GM12878 (cell line): ENCODE results near the gene SDR9C7. TPM values are rescaled to one million over a fixed set of nuclear protein-coding genes. Genes with fewer than 3 reads are reported as not detected.

ENCODE experiments used
- ATAC-seq: fragments of 200-7000 bp; cut with Tn5 transposase; 3 replicates; pipeline ENCODE4 v1.9.1; 2020; ENCODE audit warnings: mild to moderate bottlenecking, moderate library complexity
- BruUV-seq: library from RNA; stranded (reverse); fragments of 400-500 nt; replicated peaks from 2 replicates; lab custom pipeline; 2021; lab: Mats Ljungman, UMichigan
- CTCF ChIA-PET: fragments of 300-600 bp; sonication (Branson Sonifier 250); formaldehyde crosslinking; extraction: SDS; loops from one replicate; lab custom pipeline; 2021; ENCODE audit warnings: inconsistent platforms; lab: Yijun Ruan, JAX
- POLR2A ChIA-PET: fragments of 350-600 bp; formaldehyde crosslinking; extraction: SDS; loops from one replicate; lab custom pipeline; 2021; ENCODE audit warnings: inconsistent platforms; lab: Charles Lee
- RAD21 ChIA-PET: fragments of 300-600 bp; sonication (Branson Sonifier 250); formaldehyde crosslinking; loops from one replicate; lab custom pipeline; 2023; ENCODE audit warnings: antibody characterized with exemption; ENCODE audit not compliant: unreplicated experiment; lab: Charles Lee
- SMC1A ChIA-PET: fragments of 300-600 bp; sonication (Branson Sonifier 250); formaldehyde crosslinking; loops from one replicate; lab custom pipeline; 2023; ENCODE audit not compliant: unreplicated experiment, uncharacterized antibody; lab: Charles Lee
- DNase-seq: peaks from one replicate; pipeline ENCODE4 v3.0.0-alpha.2; 2011; ENCODE audit warnings: low read depth, low spot score
- FAIRE-seq: peaks from 3 replicates; lab custom pipeline; 2011; peaks lifted over from hg19 to GRCh38; lab: Jason Lieb, UNC
- H2AFZ ChIP-seq: 2 replicates; pipeline ENCODE4 v1.6.0; 2011; ENCODE audit warnings: low read depth, low read length, control low read depth; ENCODE audit not compliant: control insufficient read depth
- H3K27ac ChIP-seq: 2 replicates; pipeline ENCODE4 v1.5.1; 2011; ENCODE audit warnings: control low read depth; ENCODE audit not compliant: control insufficient read depth, insufficient read depth
- H3K27me3 ChIP-seq, 2 experiments: replicated peaks in 1 of 2; 2 replicates each; pipeline versions ENCODE4 v1.6.0 to v1.6.1; 2011; ENCODE audit warnings: low read length in 1 of 2; ENCODE audit not compliant: control insufficient read depth in 2 of 2, insufficient read depth in 2 of 2
- H3K36me3 ChIP-seq, 2 experiments: 2 replicates each; pipeline ENCODE4 v1.5.1; 2011; ENCODE audit warnings: low read length in 1 of 2; ENCODE audit not compliant: control insufficient read depth in 2 of 2, insufficient read depth in 2 of 2
- H3K4me1 ChIP-seq: 2 replicates; pipeline ENCODE4 v1.6.1; 2011; ENCODE audit warnings: mild to moderate bottlenecking, low read length, moderate library complexity, mixed read lengths; ENCODE audit not compliant: control insufficient read depth, insufficient read depth
- H3K4me2 ChIP-seq: 2 replicates; pipeline ENCODE4 v1.6.0; 2011; ENCODE audit warnings: control low read depth; ENCODE audit not compliant: control insufficient read depth, insufficient read depth
- H3K4me3 ChIP-seq: fragments of 200-600 bp; sonication (generic); 2 replicates; pipeline ENCODE4 v1.5.1; 2016
- H3K79me2 ChIP-seq: 2 replicates; pipeline ENCODE4 v1.6.0; 2011; ENCODE audit warnings: low read length; ENCODE audit not compliant: control insufficient read depth, insufficient read depth
- H3K9ac ChIP-seq: 2 replicates; pipeline ENCODE4 v1.8.0; 2011; ENCODE audit warnings: low read length, control low read depth, mixed read lengths; ENCODE audit not compliant: control insufficient read depth, insufficient read depth
- H3K9me3 ChIP-seq: replicated peaks from 3 replicates; pipeline ENCODE4 v1.5.1; 2011; ENCODE audit warnings: mild to moderate bottlenecking, low read length; ENCODE audit not compliant: control insufficient read depth, insufficient read depth
- H4K20me1 ChIP-seq: 2 replicates; pipeline ENCODE4 v1.6.0; 2011; ENCODE audit not compliant: control insufficient read depth, insufficient read depth
- BCL3 ChIP-seq: IDR thresholded peaks from 2 replicates; pipeline ENCODE4 v1.6.1; 2011; ENCODE audit warnings: borderline replicate concordance, low read depth, mild to moderate bottlenecking, moderate library complexity, low read length; ENCODE audit not compliant: insufficient read depth, poor library complexity, severe bottlenecking
- E2F4 ChIP-seq: IDR thresholded peaks from 2 replicates; pipeline ENCODE4 v1.6.1; 2012; ENCODE audit warnings: low read depth, low read length, improper control_type of control experiment
- GATAD2B ChIP-seq: fragments of 450-650 bp; conservative IDR thresholded peaks from 2 replicates; pipeline ENCODE4 v1.6.1; 2017; ENCODE audit warnings: low read depth, mild to moderate bottlenecking, moderate library complexity
- HDGF ChIP-seq: fragments of 450-650 bp; IDR thresholded peaks from 2 replicates; pipeline ENCODE4 v1.6.1; 2016; ENCODE audit warnings: antibody characterized with exemption
- KAT2A ChIP-seq: conservative IDR thresholded peaks from 2 replicates; pipeline ENCODE4 v1.6.1; 2011; ENCODE audit warnings: low read depth, low read length; ENCODE audit not compliant: control insufficient read depth
- MEF2B ChIP-seq: fragments of 450-650 bp; IDR thresholded peaks from 2 replicates; pipeline ENCODE4 v1.6.1; 2018; ENCODE audit warnings: mild to moderate bottlenecking, moderate library complexity; ENCODE audit not compliant: partially characterized antibody, poor library complexity, severe bottlenecking
- MLLT1 ChIP-seq: fragments of 450-650 bp; IDR thresholded peaks from 2 replicates; pipeline ENCODE4 v1.6.1; 2016; ENCODE audit warnings: mild to moderate bottlenecking
- NR2C2 ChIP-seq: IDR thresholded peaks from 2 replicates; pipeline ENCODE4 v1.6.1; 2011; ENCODE audit warnings: borderline replicate concordance, low read depth; ENCODE audit not compliant: control insufficient read depth, insufficient read length
- USF1 ChIP-seq: IDR thresholded peaks from 2 replicates; pipeline ENCODE4 v1.6.1; 2011; ENCODE audit warnings: borderline replicate concordance, low read depth, mild to moderate bottlenecking, moderate library complexity, mixed read lengths, low read length; ENCODE audit not compliant: insufficient read depth; ENCODE audit errors: extremely low read length
- USF2 ChIP-seq: IDR thresholded peaks from 2 replicates; pipeline ENCODE4 v1.6.1; 2011; ENCODE audit warnings: low read depth, low read length, improper control_type of control experiment, borderline replicate concordance
- ZBTB4 ChIP-seq: fragments of 450-650 bp; formaldehyde crosslinking; IDR thresholded peaks from 2 replicates; pipeline ENCODE4 v1.4.0; 2022; ENCODE audit warnings: mild to moderate bottlenecking, moderate library complexity
- ZZZ3 ChIP-seq: IDR thresholded peaks from 2 replicates; pipeline ENCODE4 v1.6.1; 2011; ENCODE audit warnings: low read depth; ENCODE audit not compliant: control insufficient read depth, insufficient read length
- WGBS: methylation state at CpG from one replicate; pipeline ENCODE4 v1.1.6; 2016; ENCODE audit warnings: low lambda C conversion rate; ENCODE audit not compliant: insufficient replicate concordance, insufficient coverage; ENCODE audit errors: missing lambda C conversion rate; 5-methylcytosine and 5-hydroxymethylcytosine counted together
- in situ Hi-C: fragments of 300-500 bp; cut with MboI; formaldehyde crosslinking; loops from 9 replicates; pipeline ENCODE4 v1.14.3; 2018; ENCODE audit warnings: mixed read lengths
- intact Hi-C: fragments of 100-400 bp; cut with micrococcal nuclease; formaldehyde crosslinking; loops from one replicate; pipeline ENCODE4 v1.14.2; 2022; ENCODE audit not compliant: unreplicated experiment
- polyA plus RNA-seq, 11 experiments: library from polyadenylated mRNA; depleted of rRNA in 4 of 11; unstranded in 6 of 11; stranded (reverse) in 5 of 11; fragments of >200 nt; fragmentation: Nextera tagmentation in 4 of 11; fragmentation: Illumina TruSeq in 1 of 11; extraction: Ambion mirVana in 4 of 11; extraction: Trizol in 1 of 11; gene quantifications; 1 replicate in 1 of 11; 2 replicates in 10 of 11; pipeline versions ENCODE4 v1.2.1 to v1.2.3, GENCODE V29; 2011 to 2016; ENCODE audit warnings: inconsistent platforms in 2 of 11, missing spikeins in 2 of 11, low read depth in 1 of 11
- total RNA-seq, 4 experiments: library from RNA; depleted of rRNA in 3 of 4; stranded (reverse); fragments of >200 nt in 3 of 4; fragmentation: Illumina TruSeq in 1 of 4; extraction: Trizol in 1 of 4; gene quantifications; 2 replicates each; pipeline versions ENCODE4 v1.2.1 to v1.2.3, GENCODE V29; 2013 to 2021

Gene SDR9C7
- total and polyA plus RNA-seq, 10 of the 15 experiments (the other 5 are each of a cell fraction or from before 2014, with no cell fraction given) = 0.04 TPM; not detected in 9

- TF ChIP-seq E2F4 (no peak), HDGF (no peak), ZZZ3 (no peak), USF2 (no peak), KAT2A (no peak)
Measured at GRCh38 chr12:56980941-56981530, 46.8 kb upstream of the SDR9C7 start (continued).

GRCh38 chr12:56980268-56980667 is 46.1 kb upstream of the SDR9C7 start:
- ATAC-seq (no peak), DNase-seq (no peak), FAIRE-seq (no peak)
- no peaks in the 10 kb centered on the region for H3K79me2 ChIP-seq
- no peak overlapping the region for H3K27ac ChIP-seq
- no peaks in the 10 kb centered on the region for H3K36me3 ChIP-seq
- no peak overlapping the region for H2AFZ ChIP-seq
- H3K27me3 ChIP-seq = no peaks in the 10 kb centered on the region
- ChIA-PET CTCF (no interaction called here), SMC1A (no interaction called here), RAD21 (no interaction called here), POLR2A (no interaction called here)
- no peaks in the 10 kb centered on the region for H3K4me1 ChIP-seq
- in situ Hi-C loops (no loop called here), intact Hi-C loops (no loop called here)
- H3K9me3 ChIP-seq = no peaks in the 10 kb centered on the region
- WGBS = 60% methylated on average over 6 of the region's 6 CpGs
- H3K9ac ChIP-seq = no peak overlapping the region
- no TSS peak for BruUV-seq
- no peaks in the 10 kb centered on the region for H4K20me1 ChIP-seq
- no peak overlapping the region for H3K4me2 ChIP-seq
- H3K4me3 ChIP-seq = no peak overlapping the region
- TF ChIP-seq ZBTB4 (CRISPR knock-in tag) (no peak), GATAD2B (no peak), NR2C2 (no peak), MEF2B (no peak), BCL3 (no peak), USF1 (no peak), MLLT1 (no peak)
